Measurements from ENCODE around the gene DLG2.
"Not testable (repeated sequence)": the region's sequence is repeated elsewhere in the genome, so short reads cannot be mapped to it uniquely, and the experiment has no call there.

- not testable (repeated sequence) for TF ChIP-seq CTCF (IDR thresholded peaks at IDR 0.05); FOXP1 (CRISPR knock-in tag; IDR thresholded peaks at IDR 0.05; ENCODE audit: borderline replicate concordance); MAX (CRISPR knock-in tag; IDR thresholded peaks at IDR 0.05); ZNF425 (CRISPR knock-in tag; conservative IDR thresholded peaks at IDR 0.05); AFF4 (CRISPR knock-in tag; IDR thresholded peaks at IDR 0.05; ENCODE audit: borderline replicate concordance); JUN (CRISPR knock-in tag; IDR thresholded peaks at IDR 0.05); NFYB (CRISPR knock-in tag; conservative IDR thresholded peaks at IDR 0.05; ENCODE audit: low read depth); SMAD4 (CRISPR knock-in tag; IDR thresholded peaks at IDR 0.05); ZNF121 (CRISPR knock-in tag; IDR thresholded peaks at IDR 0.05); SP1 (CRISPR knock-in tag; conservative IDR thresholded peaks at IDR 0.05)
Measured at GRCh38 chr11:83422641-83423040, 2204.5 kb downstream of the DLG2 start.

All from WTC11 (cell line).